Thyroid gland (tissue), 4 donors: ENCODE data around the gene LRRK2. TPM values are rescaled to one million over a fixed set of nuclear protein-coding genes. Genes with fewer than 3 reads are reported as not detected.

Experiments used
- DNase-seq, 2 donors: peaks; one replicate each; pipeline ENCODE4 v3.0.0-alpha.2; 2019
- H3K27ac ChIP-seq, 3 donors: fragments of 200-600 bp; sonication (generic); 1 replicate in 2 of 3; 2 replicates in 1 of 3; pipeline ENCODE4 v1.5.1; 2016 to 2019; ENCODE audit warnings: mild to moderate bottlenecking in 1 of 3, moderate library complexity in 1 of 3
- H3K27me3 ChIP-seq: fragments of 200-600 bp; sonication (generic); one replicate; pipeline ENCODE4 v1.5.1; 2019
- H3K36me3 ChIP-seq, 2 donors: fragments of 200-600 bp; sonication (generic); one replicate each; pipeline ENCODE4 v1.5.1; 2016 to 2019
- H3K4me1 ChIP-seq, 2 donors: fragments of 200-600 bp; sonication (generic); one replicate each; pipeline ENCODE4 v1.5.1; 2017 to 2019
- H3K4me3 ChIP-seq, 3 donors: fragments of 200-600 bp; sonication (generic); replicated peaks in 1 of 3; 1 replicate in 2 of 3; 2 replicates in 1 of 3; pipeline ENCODE4 v1.5.1; 2016; ENCODE audit warnings: mild to moderate bottlenecking in 1 of 3
- H3K9me3 ChIP-seq: fragments of 200-600 bp; sonication (generic); one replicate; pipeline ENCODE4 v1.5.1; 2017
- CTCF ChIP-seq, 6 experiments: fragments of 200-600 bp in 3 of 6; fragments of 450-650 bp in 3 of 6; sonication (generic) in 3 of 6; IDR thresholded peaks; one replicate each; pipeline ENCODE4 v1.5.1; 2016 to 2019; ENCODE audit warnings: antibody characterized with exemption in 6 of 6, mild to moderate bottlenecking in 2 of 6, inconsistent platforms in 1 of 6, moderate library complexity in 1 of 6
- POLR2A ChIP-seq, 2 donors: fragments of 450-650 bp; IDR thresholded peaks; one replicate each; pipeline ENCODE4 v1.6.1; 2017; ENCODE audit warnings: antibody characterized with exemption in 2 of 2, mild to moderate bottlenecking in 2 of 2, moderate library complexity in 1 of 2
- WGBS, 2 donors: methylation state at CpG; one replicate each; pipeline ENCODE4 v1.1.5; 2017; 5-methylcytosine and 5-hydroxymethylcytosine counted together
- intact Hi-C: fragments of 100-400 bp; cut with DNase I; formaldehyde crosslinking; loops from one replicate; pipeline ENCODE4 v1.15.1; 2023
- total RNA-seq, 4 donors: library from RNA; depleted of rRNA; stranded (reverse); fragments of >200 nt; gene quantifications; one replicate each; pipeline ENCODE4 v1.2.3, GENCODE V29; 2016

Gene LRRK2
- 10 to 100 TPM; 11.0 to 27.6 (median 21.1) TPM for total RNA-seq

DNA sequence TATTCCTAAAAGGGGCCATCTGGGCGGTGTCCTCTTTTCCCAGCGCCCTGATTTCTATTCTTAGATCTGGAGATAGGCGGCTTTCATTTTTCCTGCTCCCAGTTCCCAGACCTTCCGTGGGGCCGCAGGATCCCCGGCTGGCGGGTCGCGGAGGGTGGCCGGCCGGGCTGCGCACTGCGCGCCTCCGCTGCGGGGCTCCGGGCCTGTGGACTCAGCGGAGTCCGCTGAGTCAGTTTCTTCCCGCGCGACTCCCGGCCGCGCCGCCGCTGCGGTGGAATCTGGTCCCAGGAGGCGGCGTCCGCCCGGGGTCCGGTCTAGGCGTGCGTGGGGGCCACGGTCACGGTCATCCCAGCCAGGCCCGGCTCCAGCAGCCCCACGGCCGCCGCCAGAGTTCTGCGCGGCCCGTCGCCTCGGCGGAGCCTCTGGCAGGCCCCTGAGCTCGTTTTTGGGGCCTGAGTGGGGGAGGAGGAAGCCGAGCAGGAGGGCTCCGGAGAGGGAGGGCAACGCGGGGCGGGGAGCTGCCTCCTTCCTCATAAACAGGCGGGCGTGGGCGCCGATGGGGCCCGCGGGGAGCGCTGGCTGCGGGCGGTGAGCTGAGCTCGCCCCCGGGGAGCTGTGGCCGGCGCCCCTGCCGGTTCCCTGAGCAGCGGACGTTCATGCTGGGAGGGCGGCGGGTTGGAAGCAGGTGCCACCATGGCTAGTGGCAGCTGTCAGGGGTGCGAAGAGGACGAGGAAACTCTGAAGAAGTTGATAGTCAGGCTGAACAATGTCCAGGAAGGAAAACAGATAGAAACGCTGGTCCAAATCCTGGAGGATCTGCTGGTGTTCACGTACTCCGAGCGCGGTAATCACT, at the start of gene LRRK2:
Gene LRRK2 (plus strand): TSS at position 559 of the 853 bp plus-strand sequence. CDS start 135 bp downstream, at position 694.
- H3K9me3 ChIP-seq = no peaks in the 10 kb centered on the region
- no peaks in the 10 kb centered on the region for H3K4me1 ChIP-seq
- peak within 1 kb of the TSS; percentile 53 to 75 (median 54) for H3K4me3 ChIP-seq
- no peaks in the 10 kb centered on the region for H3K27me3 ChIP-seq
- WGBS, 2 donors = 1 to 2% methylated on average over 46 to 56 of the region's 78 CpGs
- intact Hi-C loops = loop anchor here (10.0 kb wide), 1 partner anchor 70 kb away; no protein-coding TSS in a partner anchor
- H3K27ac ChIP-seq = peak within 1 kb of the TSS; percentile 87 to 91 (median 91)
- DNase-seq = peak; percentile 80 to 81
- H3K36me3 ChIP-seq = no peaks in the 10 kb centered on the region
- TF ChIP-seq POLR2A (IDR thresholded peaks at IDR 0.05) (peak in 1 of 2 donors; percentile 59), CTCF (IDR thresholded peaks at IDR 0.05) (peak in 2 of 6 experiments; percentile 8 to 17)

GRCh38 chr12:40175045-40175444, 49.8 kb upstream of the LRRK2 start:
- 68 to 69% methylated on average over 2 of the region's 2 CpGs for WGBS, 2 donors
- Histone ChIP-seq H3K27me3 (no peaks in the 10 kb centered on the region), H3K27ac (no peak overlapping the region), H3K36me3 (no peaks in the 10 kb centered on the region), H3K4me3 (no peak overlapping the region), H3K9me3 (no peaks in the 10 kb centered on the region), H3K4me1 (no peaks in the 10 kb centered on the region)
- DNase-seq = no peak
- intact Hi-C loops = no loop called here
- TF ChIP-seq POLR2A (IDR thresholded peaks at IDR 0.05) = no peak
- TF ChIP-seq CTCF (IDR thresholded peaks at IDR 0.05) = no peak

- no peak for DNase-seq
- WGBS, 2 donors = 87 to 88% methylated on average over 3 of the region's 3 CpGs
- no peak overlapping the region for H3K27ac ChIP-seq
- H3K4me1 ChIP-seq = no peaks in the 10 kb centered on the region
- H3K36me3 ChIP-seq = no peaks in the 10 kb centered on the region
- TF ChIP-seq CTCF (IDR thresholded peaks at IDR 0.05) (no peak), POLR2A (IDR thresholded peaks at IDR 0.05) (no peak)
- intact Hi-C loops = no loop called here
- H3K9me3 ChIP-seq = no peaks in the 10 kb centered on the region
- H3K27me3 ChIP-seq = no peaks in the 10 kb centered on the region
- no peak overlapping the region for H3K4me3 ChIP-seq
These were observed 49.3 kb upstream of the LRRK2 start for GRCh38 chr12:40175489-40175888.

DNA sequence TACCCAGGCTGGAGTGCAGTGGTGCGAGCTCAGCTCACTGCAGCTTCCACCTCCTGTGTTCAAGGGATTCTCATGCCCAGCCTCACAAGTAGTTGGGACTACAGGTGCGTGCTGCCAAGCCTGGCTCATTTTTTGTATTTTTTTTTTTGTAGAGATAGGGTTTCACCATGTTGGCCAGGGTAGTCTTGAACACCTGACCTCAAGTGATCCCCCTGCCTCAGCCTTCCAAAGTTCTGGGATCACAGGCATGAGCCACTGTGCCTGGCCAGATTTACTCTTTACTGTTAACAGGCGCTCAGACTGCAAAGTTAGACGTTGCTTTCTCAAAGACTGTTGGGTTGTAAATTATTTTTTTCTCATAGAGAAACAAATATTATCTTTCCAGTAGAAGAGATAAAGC, 46.1 kb upstream of the LRRK2 start:
- no peaks in the 10 kb centered on the region for H3K9me3 ChIP-seq
- no peaks in the 10 kb centered on the region for H3K36me3 ChIP-seq
- H3K4me1 ChIP-seq = no peaks in the 10 kb centered on the region
- H3K27ac ChIP-seq = no peak overlapping the region
- intact Hi-C loops = no loop called here
- 87 to 93% methylated on average over 4 of the region's 4 CpGs for WGBS, 2 donors
- TF ChIP-seq POLR2A (IDR thresholded peaks at IDR 0.05) (no peak), CTCF (IDR thresholded peaks at IDR 0.05) (no peak)
- no peak overlapping the region for H3K4me3 ChIP-seq
- DNase-seq = no peak
- H3K27me3 ChIP-seq = no peaks in the 10 kb centered on the region

DNA sequence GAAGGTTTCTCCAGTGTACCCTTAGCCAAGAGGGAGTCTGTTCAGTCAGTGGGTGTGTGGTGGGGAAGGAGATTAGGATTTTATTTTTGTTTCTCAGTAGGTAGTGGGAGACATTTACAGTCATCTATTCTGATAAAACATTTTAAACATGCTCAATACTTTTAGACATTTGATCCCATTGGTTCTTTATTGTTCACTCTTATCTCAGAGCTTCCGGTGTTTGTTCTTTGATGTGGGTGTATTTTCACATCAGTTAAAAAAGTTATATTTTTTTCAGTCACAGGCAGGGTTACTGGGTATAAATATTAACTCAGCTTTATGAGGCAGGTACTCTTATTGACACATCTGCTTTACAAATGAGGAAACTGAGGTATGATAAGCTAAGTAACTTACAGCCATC, 43.3 kb upstream of the LRRK2 start:
- H3K9me3 ChIP-seq = no peaks in the 10 kb centered on the region
- H3K4me1 ChIP-seq = no peaks in the 10 kb centered on the region
- intact Hi-C loops = no loop called here
- no peaks in the 10 kb centered on the region for H3K36me3 ChIP-seq
- no peak overlapping the region for H3K27ac ChIP-seq
- DNase-seq = no peak
- TF ChIP-seq POLR2A (IDR thresholded peaks at IDR 0.05) = no peak
- TF ChIP-seq CTCF (IDR thresholded peaks at IDR 0.05) = no peak
- no peaks in the 10 kb centered on the region for H3K27me3 ChIP-seq
- H3K4me3 ChIP-seq = no peak overlapping the region
- WGBS, 2 donors = 87 to 92% methylated on average over 1 of the region's 1 CpG
